Mucosa of gallbladder (tissue), 1 donor: ENCODE results near the gene PTER. TPM values are rescaled to one million over a fixed set of nuclear protein-coding genes. Genes with fewer than 3 reads are reported as not detected.

ENCODE experiments used
- DNase-seq: peaks from one replicate; pipeline ENCODE4 v3.0.0-alpha.2; 2020; ENCODE audit warnings: low spot score
- total RNA-seq: library from RNA; stranded (reverse); gene quantifications from one replicate; pipeline ENCODE4 v1.2.1, GENCODE V29; 2021
- donor health status: DM: no; HTN: no; CAD: no.

The PTER gene
- total RNA-seq, 1 donor from 2014 or later: 11.8 TPM

DNA sequence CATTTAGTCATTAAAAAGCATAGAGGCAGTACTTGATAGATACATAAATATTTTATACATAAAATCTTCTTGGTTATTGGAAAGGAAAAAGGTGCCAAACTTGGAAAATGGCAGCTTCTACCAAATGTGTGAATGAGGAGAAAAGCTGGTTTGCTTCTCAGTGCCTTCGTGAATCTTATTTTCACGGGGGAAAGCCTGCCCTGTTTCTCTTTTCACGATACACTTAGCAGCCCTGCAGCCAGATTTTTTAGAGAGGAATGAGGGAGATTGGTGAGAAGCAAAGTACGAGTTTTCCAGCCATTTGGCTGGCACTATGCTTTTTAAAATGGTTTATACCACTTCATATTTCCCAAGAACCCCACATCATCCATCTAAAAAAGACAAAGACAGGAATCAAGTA is 107.8 kb downstream of the PTER start:
- DNase-seq: no peak

DNA sequence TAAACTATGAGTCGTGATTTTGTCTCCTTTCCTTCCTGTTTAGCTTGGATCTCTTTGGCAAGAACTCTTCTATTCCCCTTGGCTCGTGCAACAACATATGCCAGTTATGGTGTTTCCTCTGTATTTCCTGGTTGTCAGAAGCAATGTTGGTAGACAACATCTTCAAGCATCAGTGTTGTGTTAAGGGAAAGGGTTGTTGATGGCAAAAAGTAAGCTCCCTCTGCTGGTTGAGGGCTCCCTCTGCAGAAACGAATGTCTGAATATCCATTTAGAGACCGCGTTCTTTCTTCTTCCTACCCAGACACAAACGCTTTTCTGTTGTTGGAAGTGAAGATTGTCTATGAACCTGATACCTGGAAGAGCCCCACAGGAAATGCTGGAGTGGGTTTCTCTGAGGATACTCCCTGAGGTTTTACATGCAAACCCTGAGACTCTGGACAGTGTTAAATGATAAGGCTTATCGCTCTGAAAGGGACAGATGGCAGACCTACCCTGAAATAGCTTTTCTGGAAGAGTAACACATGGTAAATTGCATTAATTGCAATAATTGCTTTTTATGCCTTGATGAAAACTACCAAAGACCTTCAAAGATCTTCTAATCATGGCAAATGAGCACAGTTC is 108.4 kb downstream of the PTER start:
- peak; percentile 12 for DNase-seq

DNA sequence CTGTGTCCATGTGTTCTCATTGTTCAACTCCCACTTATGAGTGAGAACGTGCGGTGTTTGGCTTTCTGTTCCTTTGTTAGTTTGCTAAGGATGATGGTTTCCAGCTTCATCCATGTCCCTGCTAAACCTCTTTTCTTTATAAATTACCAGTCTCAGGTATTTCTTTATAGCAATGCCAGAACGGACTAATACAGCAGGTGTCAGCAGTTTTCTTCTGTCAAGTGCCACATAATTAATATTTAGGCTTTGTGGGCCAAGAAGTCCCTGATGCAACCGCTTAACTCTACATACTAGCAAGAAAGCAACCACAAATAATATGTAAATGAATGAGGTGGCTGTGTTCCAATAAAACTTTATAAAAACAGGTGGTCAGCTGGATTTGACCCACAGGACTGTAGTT is 111.2 kb downstream of the PTER start:
- no peak for DNase-seq

DNA sequence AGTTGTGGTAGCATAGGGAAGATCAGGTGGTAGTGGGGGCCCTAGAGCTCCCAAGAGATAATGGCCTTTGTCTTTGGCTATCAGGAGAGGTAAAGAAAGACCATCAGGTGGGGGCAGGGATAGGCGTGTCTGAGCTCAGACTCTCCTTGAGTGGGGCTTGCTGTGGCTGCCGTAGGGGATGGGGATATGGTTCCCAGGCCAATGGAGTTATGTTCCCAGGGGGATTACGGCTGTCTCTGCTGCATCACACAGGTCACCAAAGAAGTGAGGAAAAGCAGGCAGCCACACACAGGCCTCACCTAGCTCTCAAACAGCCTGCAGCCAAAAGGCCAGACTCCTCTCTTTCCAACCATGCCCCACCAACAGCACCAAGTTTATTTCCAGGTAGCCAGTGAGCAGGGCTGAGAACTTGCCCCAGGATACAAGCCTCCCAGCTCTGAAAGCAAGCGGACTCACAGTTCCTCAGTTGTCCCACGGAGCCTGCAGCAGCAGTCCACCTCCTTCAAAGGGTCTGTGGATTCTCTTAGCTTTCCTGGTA is 122.5 kb downstream of the PTER start:
- no peak for DNase-seq

DNA sequence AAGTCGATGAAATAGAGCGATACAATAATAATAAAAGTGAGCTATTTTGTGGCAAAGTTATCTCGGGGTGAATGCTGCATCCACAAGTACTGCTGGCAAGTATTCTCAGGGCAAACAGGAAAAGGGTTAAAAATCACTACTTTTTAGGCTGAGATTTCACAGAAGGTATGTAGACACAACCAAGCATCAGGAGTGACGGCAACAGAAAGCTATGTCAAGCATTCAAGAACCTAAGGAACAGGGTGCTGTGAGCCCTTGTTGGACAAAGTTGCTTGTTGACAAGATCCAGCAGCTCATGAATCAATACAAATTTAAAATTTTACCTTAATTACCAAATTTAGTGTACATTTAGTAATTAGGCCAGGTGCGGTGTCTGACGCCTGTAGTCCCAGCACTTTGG is 126.1 kb downstream of the PTER start:
- no peak for DNase-seq

Other genes starting within 250 kb of the PTER start
- 0.09 TPM for gene C1QL3, start 84.9 kb downstream of the PTER start, total RNA-seq